Stimulated activated effector memory CD8-positive, alpha-beta T cell treated with anti-CD3 and anti-CD28 coated beads, Interleukin-12 subunit alpha, Interleukin-12 subunit beta, amount 100 ng/mL, for 72 hours (primary cell): ENCODE measurements around the gene NUP62.
A peak's percentile ranks its signal among the peaks of the same experiment; 100 is the strongest.
"Not testable (repeated sequence)": the region's sequence is repeated elsewhere in the genome, so short reads cannot be mapped to it uniquely, and the experiment has no call there.

ENCODE experiments used
- ATAC-seq: fragments of 150-1000 bp; cut with Tn5 transposase; 2 replicates; pipeline ENCODE4 v1.10.0; 2021
- DNase-seq, 2 donors: peaks; one replicate each; pipeline ENCODE4 v3.0.0; 2021 to 2022; ENCODE audit warnings: low spot score in 2 of 2
- H3K27ac Mint-ChIP-seq: one replicate; pipeline ENCODE4 v1.8.0; 2022; ENCODE audit warnings: mild to moderate bottlenecking, mixed read lengths
- H3K36me3 Mint-ChIP-seq: one replicate; pipeline ENCODE4 v1.8.0; 2022; ENCODE audit warnings: mild to moderate bottlenecking, mixed read lengths
- H3K4me1 Mint-ChIP-seq: one replicate; pipeline ENCODE4 v1.8.0; 2022; ENCODE audit warnings: mixed read lengths
- H3K4me3 Mint-ChIP-seq: one replicate; pipeline ENCODE4 v1.8.0; 2022; ENCODE audit warnings: mild to moderate bottlenecking, mixed read lengths
- H3K9me3 Mint-ChIP-seq: one replicate; pipeline ENCODE4 v1.8.0; 2022; ENCODE audit warnings: mixed read lengths

The NUP62 gene

GRCh38 chr19:49929121-49929610 is at the start of gene NUP62, which contains the start of gene ATF5:
TSS of gene NUP62 (minus strand) at chr19:49929504. CDS start at chr19:49909807, 19,697 bp downstream.
TSS of gene ATF5 (plus strand) at chr19:49929205. CDS start at chr19:49930851, 1,646 bp downstream.
- Mint-ChIP-seq H3K4me1 (peaks cover 84% of the 10 kb centered on the region), H3K27ac (peak within 1 kb of the TSS; percentile 97), H3K36me3 (peaks cover 99% of the 10 kb centered on the region), H3K4me3 (peak within 1 kb of the TSS; percentile 93), H3K9me3 (no peaks in the 10 kb centered on the region)
- DNase-seq (peak in 1 of 2 donors; percentile 96), ATAC-seq (peak; percentile 61)

GRCh38 chr19:49978324-49978723 is 49.0 kb upstream of the NUP62 start:
- H3K9me3 Mint-ChIP-seq: no peaks in the 10 kb centered on the region
- no peak overlapping the region for H3K4me3 Mint-ChIP-seq
- H3K4me1 Mint-ChIP-seq: peaks cover 4% of the 10 kb centered on the region
- DNase-seq: no peak
- H3K36me3 Mint-ChIP-seq: peaks cover 57% of the 10 kb centered on the region
- no peak overlapping the region for H3K27ac Mint-ChIP-seq
- no peak for ATAC-seq

- Mint-ChIP-seq H3K4me3 (no peak overlapping the region), H3K4me1 (peaks cover 8% of the 10 kb centered on the region), H3K27ac (no peak overlapping the region), H3K36me3 (peaks cover 58% of the 10 kb centered on the region), H3K9me3 (no peaks in the 10 kb centered on the region)
- no peak for DNase-seq
- ATAC-seq: no peak
Measured at GRCh38 chr19:49977881-49978280, 48.6 kb upstream of the NUP62 start.

- H3K36me3 Mint-ChIP-seq: peaks cover 58% of the 10 kb centered on the region
- peak overlapping the region; percentile 48 for H3K27ac Mint-ChIP-seq
- DNase-seq (no peak), ATAC-seq (no peak)
- no peaks in the 10 kb centered on the region for H3K9me3 Mint-ChIP-seq
- H3K4me3 Mint-ChIP-seq: no peak overlapping the region
- peaks cover 8% of the 10 kb centered on the region for H3K4me1 Mint-ChIP-seq
Measured at GRCh38 chr19:49977076-49977475, 47.8 kb upstream of the NUP62 start.

GRCh38 chr19:49976496-49976895 is 47.2 kb upstream of the NUP62 start:
- ATAC-seq: no peak
- no peak for DNase-seq
- peaks cover 53% of the 10 kb centered on the region for H3K36me3 Mint-ChIP-seq
- H3K27ac Mint-ChIP-seq: peak overlapping the region; percentile 48
- H3K9me3 Mint-ChIP-seq: no peaks in the 10 kb centered on the region
- H3K4me1 Mint-ChIP-seq: peaks cover 8% of the 10 kb centered on the region
- H3K4me3 Mint-ChIP-seq: no peak overlapping the region

GRCh38 chr19:49975051-49975450 is 45.7 kb upstream of the NUP62 start:
- no peak for DNase-seq
- Mint-ChIP-seq H3K27ac (no peak overlapping the region), H3K9me3 (no peaks in the 10 kb centered on the region), H3K36me3 (peaks cover 38% of the 10 kb centered on the region), H3K4me1 (peaks cover 8% of the 10 kb centered on the region), H3K4me3 (no peak overlapping the region)
- ATAC-seq: no peak

GRCh38 chr19:49973987-49974386 is 44.7 kb upstream of the NUP62 start:
- ATAC-seq: no peak

GRCh38 chr19:49972841-49973240 is 43.5 kb upstream of the NUP62 start:
- H3K36me3 Mint-ChIP-seq: peaks cover 30% of the 10 kb centered on the region

More at GRCh38 chr19:49973987-49974386, 44.7 kb upstream of the NUP62 start:
- DNase-seq: no peak
- Mint-ChIP-seq H3K4me1 (peaks cover 8% of the 10 kb centered on the region), H3K36me3 (peaks cover 33% of the 10 kb centered on the region), H3K9me3 (no peaks in the 10 kb centered on the region), H3K27ac (no peak overlapping the region), H3K4me3 (no peak overlapping the region)

GRCh38 chr19:49971991-49972411 is 42.7 kb upstream of the NUP62 start:
- H3K27ac Mint-ChIP-seq: no peak overlapping the region
- no peak overlapping the region for H3K4me3 Mint-ChIP-seq
- peaks cover 8% of the 10 kb centered on the region for H3K4me1 Mint-ChIP-seq
- H3K36me3 Mint-ChIP-seq: peaks cover 29% of the 10 kb centered on the region
- H3K9me3 Mint-ChIP-seq: no peaks in the 10 kb centered on the region
- DNase-seq: no peak
- no peak for ATAC-seq

More at GRCh38 chr19:49972841-49973240, 43.5 kb upstream of the NUP62 start:
- DNase-seq: no peak
- Mint-ChIP-seq H3K4me1 (peaks cover 8% of the 10 kb centered on the region), H3K9me3 (no peaks in the 10 kb centered on the region), H3K27ac (peak overlapping the region; percentile 80), H3K4me3 (no peak overlapping the region)
- no peak for ATAC-seq

GRCh38 chr19:49969355-49969754 is 40.1 kb upstream of the NUP62 start:
- ATAC-seq, DNase-seq, H3K4me3 Mint-ChIP-seq, H3K27ac Mint-ChIP-seq, H3K9me3 Mint-ChIP-seq: not testable (repeated sequence)
- Mint-ChIP-seq H3K36me3 (peaks cover 12% of the 10 kb centered on the region), H3K4me1 (peaks cover 14% of the 10 kb centered on the region)

- H3K27ac Mint-ChIP-seq: no peak overlapping the region
- H3K4me1 Mint-ChIP-seq: peaks cover 11% of the 10 kb centered on the region
- no peak for ATAC-seq
- no peak for DNase-seq
- H3K36me3 Mint-ChIP-seq: peaks cover 2% of the 10 kb centered on the region
- H3K4me3 Mint-ChIP-seq: no peak overlapping the region
- no peaks in the 10 kb centered on the region for H3K9me3 Mint-ChIP-seq
Measured at GRCh38 chr19:49968279-49968922, 39.1 kb upstream of the NUP62 start.

GRCh38 chr19:49960980-49961379 is 31.7 kb upstream of the NUP62 start, which contains the start of gene SIGLEC11:
TSS of gene SIGLEC11 (minus strand) at chr19:49961172. CDS start at chr19:49961081, 91 bp downstream.
- ATAC-seq: peak; percentile 16
- not testable (repeated sequence) for H3K9me3 Mint-ChIP-seq, DNase-seq, H3K27ac Mint-ChIP-seq, H3K4me3 Mint-ChIP-seq, H3K4me1 Mint-ChIP-seq, H3K36me3 Mint-ChIP-seq

GRCh38 chr19:49959892-49960291 is 30.6 kb upstream of the NUP62 start:
- not testable (repeated sequence) for H3K27ac Mint-ChIP-seq, H3K9me3 Mint-ChIP-seq, DNase-seq, H3K4me1 Mint-ChIP-seq, H3K36me3 Mint-ChIP-seq, H3K4me3 Mint-ChIP-seq
- peak; percentile 13 for ATAC-seq

- H3K9me3 Mint-ChIP-seq, H3K4me1 Mint-ChIP-seq, H3K36me3 Mint-ChIP-seq, DNase-seq, H3K27ac Mint-ChIP-seq, H3K4me3 Mint-ChIP-seq: not testable (repeated sequence)
- ATAC-seq: peak; percentile 11
Measured at GRCh38 chr19:49958596-49958995, 29.3 kb upstream of the NUP62 start.

- not testable (repeated sequence) for H3K9me3 Mint-ChIP-seq, H3K4me3 Mint-ChIP-seq, DNase-seq, H3K36me3 Mint-ChIP-seq, H3K27ac Mint-ChIP-seq, ATAC-seq
- peaks cover 11% of the 10 kb centered on the region for H3K4me1 Mint-ChIP-seq
Measured at GRCh38 chr19:49958144-49958543, 28.8 kb upstream of the NUP62 start.

- no peaks in the 10 kb centered on the region for H3K9me3 Mint-ChIP-seq
- DNase-seq: no peak
- H3K4me1 Mint-ChIP-seq: peaks cover 13% of the 10 kb centered on the region
- ATAC-seq: no peak
- H3K4me3 Mint-ChIP-seq: no peak overlapping the region
- H3K27ac Mint-ChIP-seq: no peak overlapping the region
- no peaks in the 10 kb centered on the region for H3K36me3 Mint-ChIP-seq
Measured at GRCh38 chr19:49957262-49957915, 28.1 kb upstream of the NUP62 start.
